Heart left ventricle (tissue), 16 donors: ENCODE results near the gene KRT81. TPM values are rescaled to one million over a fixed set of nuclear protein-coding genes. Genes with fewer than 3 reads are reported as not detected.
"Not testable (repeated sequence)": the region's sequence is repeated elsewhere in the genome, so short reads cannot be mapped to it uniquely, and the experiment has no call there.

Experiments
- ATAC-seq, 4 donors: fragments of 200-7000 bp; cut with Tn5 transposase; one replicate each; pipeline ENCODE4 v1.9.1; 2020 to 2022; ENCODE audit warnings: moderate library complexity in 4 of 4, mild to moderate bottlenecking in 3 of 4, moderate number of reproducible peaks in 1 of 4
- DNase-seq, 5 donors: peaks; one replicate each; pipeline ENCODE4 v3.0.0-alpha.2; 2020
- H3K27ac ChIP-seq, 12 donors: fragments of 200-600 bp; sonication (generic) in 4 of 12; one replicate each; pipeline versions ENCODE4 v1.5.0 to v1.8.0; 2016 to 2022; ENCODE audit warnings: mild to moderate bottlenecking in 2 of 12
- H3K27me3 ChIP-seq, 9 donors: fragments of 200-600 bp; sonication (generic) in 2 of 9; one replicate each; pipeline versions ENCODE4 v1.5.1 to v1.8.0; 2016 to 2022; ENCODE audit warnings: mild to moderate bottlenecking in 3 of 9
- H3K36me3 ChIP-seq, 9 donors: fragments of 200-600 bp; sonication (generic) in 2 of 9; one replicate each; pipeline versions ENCODE4 v1.5.0 to v1.8.0; 2018 to 2022; ENCODE audit warnings: mild to moderate bottlenecking in 2 of 9
- H3K4me1 ChIP-seq, 12 donors: fragments of 200-600 bp; sonication (generic) in 4 of 12; one replicate each; pipeline versions ENCODE4 v1.5.0 to v1.8.0; 2016 to 2022; ENCODE audit warnings: mild to moderate bottlenecking in 3 of 12
- H3K4me3 ChIP-seq, 12 donors: fragments of 200-600 bp; sonication (generic) in 4 of 12; one replicate each; pipeline versions ENCODE4 v1.5.0 to v1.8.0; 2017 to 2022; ENCODE audit warnings: mild to moderate bottlenecking in 9 of 12, moderate library complexity in 4 of 12
- H3K9me3 ChIP-seq, 12 donors: fragments of 200-600 bp; sonication (generic) in 4 of 12; one replicate each; pipeline versions ENCODE4 v1.5.0 to v1.8.0; 2016 to 2022; ENCODE audit warnings: mild to moderate bottlenecking in 1 of 12
- POLR2A ChIP-seq, 2 donors: fragments of 450-650 bp; IDR thresholded peaks; one replicate each; pipeline ENCODE4 v1.6.1; 2017; ENCODE audit warnings: antibody characterized with exemption in 2 of 2, mild to moderate bottlenecking in 2 of 2, moderate library complexity in 2 of 2
- WGBS, 4 donors: extraction: QIAGEN DNeasy Blood & Tissue Kit in 2 of 4; methylation state at CpG; one replicate each; pipeline versions ENCODE4 v1.1.5 to v1.1.7; 2013 to 2018; 5-methylcytosine and 5-hydroxymethylcytosine counted together
- intact Hi-C, 10 donors: fragments of 100-400 bp; cut with DNase I; formaldehyde crosslinking; loops; one replicate each; pipeline versions ENCODE4 v1.11.1 to v1.14.2; 2022
- polyA plus RNA-seq, 2 donors: library from polyadenylated mRNA; stranded (reverse); fragments of 200-250 nt; gene quantifications; one replicate each; pipeline ENCODE4 v1.2.3, GENCODE V29; 2013
- total RNA-seq, 9 donors: library from RNA; depleted of rRNA in 2 of 9; stranded (reverse); fragments of >200 nt in 2 of 9; fragmentation: NEBNext Ultra II Directional in 3 of 9; extraction: Animal tissue kit (Norgen Biotek cat#: 25700) in 3 of 9; gene quantifications; one replicate each; pipeline versions ENCODE4 v1.1.0 to v1.2.4, GENCODE V29; 2016 to 2023
- TF ChIP-seq, protein P1 (sequence below), 12 donors: fragments of 200-600 bp; sonication (generic) in 4 of 12; IDR thresholded peaks; one replicate each; pipeline versions ENCODE4 v1.5.0 to v1.8.0; 2018 to 2022; ENCODE audit warnings: antibody characterized with exemption in 12 of 12, mild to moderate bottlenecking in 5 of 12
- donor health status: ischemic (EF 13 %, LVEDD 7.1; RV severe dilation, severe dysfunction).
- donor health status: healthy with polysubstance abuse.
- donor health status: DM: no; HTN: yes; CAD: no.
- donor health status: DM: no; HTN: no; CAD: no.
- donor health status: ischemic (EF 25% LVEDD 6.9; RV normal size, moderate dysfunction).
- donor health status: ischemic (EF 25% LVEDD 5.7; RV mildly dilated, moderate dysfunction).
- donor health status: healthy.
- donor health status: DM: yes; HTN: yes; CAD: no.
- donor health status: ischemic (EF 35%, LVEDD 5.7; RV mildly dilated, moderate dysfunction).
- donor health status: nonischemic (EF 11% LVEDD 7.7; RV severe dilation, severe dysfunction).
- donor health status: DM: yes; HTN: yes; CAD: no.
- donor health status: PGD.
- donor health status: ischemic (EF 29% LVEDD 5.4; RV normal size, mild dysfunction).
- donor health status: nonischemic (EF 23%, LVEDD 6.1; RV moderate dilation, normal function).

The KRT81 gene
- total and polyA plus RNA-seq, 11 donors: not detected

DNA sequence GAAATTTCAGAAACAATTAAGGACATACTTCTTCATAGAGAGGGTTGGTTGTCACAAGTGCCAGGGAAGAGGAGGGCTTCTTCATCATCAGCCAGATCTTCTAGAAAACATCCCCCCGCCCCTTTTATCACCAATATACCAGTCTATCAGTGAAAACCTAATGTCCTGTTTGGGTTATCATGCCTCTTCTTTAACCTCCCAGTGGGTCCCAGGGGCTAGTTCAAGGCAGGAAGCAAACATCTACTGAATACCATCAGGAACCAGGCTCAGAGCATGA is 30.2 kb downstream of the KRT81 start:
- Histone ChIP-seq H3K27ac (no peak overlapping the region), H3K4me3 (no peak overlapping the region), H3K4me1 (peaks cover 0 to 13% (median 1%) of the 10 kb centered on the region in 12 donors), H3K9me3 (no peaks in the 10 kb centered on the region), H3K36me3 (no peaks in the 10 kb centered on the region), H3K27me3 (peaks cover 12 to 61% (median 33%) of the 10 kb centered on the region in 9 donors)
- WGBS, 4 donors: 63 to 91% (median 78%) methylated on average over 1 of the region's 1 CpG
- intact Hi-C loops: no loop called here
- ATAC-seq (no peak), DNase-seq (no peak)
- no peak for TF ChIP-seq POLR2A (IDR thresholded peaks at IDR 0.05)
- TF ChIP-seq, protein P1, sequence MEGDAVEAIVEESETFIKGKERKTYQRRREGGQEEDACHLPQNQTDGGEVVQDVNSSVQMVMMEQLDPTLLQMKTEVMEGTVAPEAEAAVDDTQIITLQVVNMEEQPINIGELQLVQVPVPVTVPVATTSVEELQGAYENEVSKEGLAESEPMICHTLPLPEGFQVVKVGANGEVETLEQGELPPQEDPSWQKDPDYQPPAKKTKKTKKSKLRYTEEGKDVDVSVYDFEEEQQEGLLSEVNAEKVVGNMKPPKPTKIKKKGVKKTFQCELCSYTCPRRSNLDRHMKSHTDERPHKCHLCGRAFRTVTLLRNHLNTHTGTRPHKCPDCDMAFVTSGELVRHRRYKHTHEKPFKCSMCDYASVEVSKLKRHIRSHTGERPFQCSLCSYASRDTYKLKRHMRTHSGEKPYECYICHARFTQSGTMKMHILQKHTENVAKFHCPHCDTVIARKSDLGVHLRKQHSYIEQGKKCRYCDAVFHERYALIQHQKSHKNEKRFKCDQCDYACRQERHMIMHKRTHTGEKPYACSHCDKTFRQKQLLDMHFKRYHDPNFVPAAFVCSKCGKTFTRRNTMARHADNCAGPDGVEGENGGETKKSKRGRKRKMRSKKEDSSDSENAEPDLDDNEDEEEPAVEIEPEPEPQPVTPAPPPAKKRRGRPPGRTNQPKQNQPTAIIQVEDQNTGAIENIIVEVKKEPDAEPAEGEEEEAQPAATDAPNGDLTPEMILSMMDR (IDR thresholded peaks at IDR 0.05): no peak

GRCh38 chr12:52260361-52261207 is 30.8 kb downstream of the KRT81 start:
- Histone ChIP-seq H3K27ac (no peak overlapping the region), H3K4me3 (no peak overlapping the region), H3K36me3 (no peaks in the 10 kb centered on the region), H3K4me1 (peaks cover 0 to 13% (median 1%) of the 10 kb centered on the region in 12 donors), H3K9me3 (no peaks in the 10 kb centered on the region), H3K27me3 (peaks cover 12 to 65% (median 37%) of the 10 kb centered on the region in 9 donors)
- TF ChIP-seq POLR2A (IDR thresholded peaks at IDR 0.05): no peak
- TF ChIP-seq, protein P1 (IDR thresholded peaks at IDR 0.05): no peak
- DNase-seq: no peak
- ATAC-seq: no peak
- intact Hi-C loops: no loop called here
- WGBS, 4 donors: 69 to 82% (median 75%) methylated on average over 9 of the region's 9 CpGs

DNA sequence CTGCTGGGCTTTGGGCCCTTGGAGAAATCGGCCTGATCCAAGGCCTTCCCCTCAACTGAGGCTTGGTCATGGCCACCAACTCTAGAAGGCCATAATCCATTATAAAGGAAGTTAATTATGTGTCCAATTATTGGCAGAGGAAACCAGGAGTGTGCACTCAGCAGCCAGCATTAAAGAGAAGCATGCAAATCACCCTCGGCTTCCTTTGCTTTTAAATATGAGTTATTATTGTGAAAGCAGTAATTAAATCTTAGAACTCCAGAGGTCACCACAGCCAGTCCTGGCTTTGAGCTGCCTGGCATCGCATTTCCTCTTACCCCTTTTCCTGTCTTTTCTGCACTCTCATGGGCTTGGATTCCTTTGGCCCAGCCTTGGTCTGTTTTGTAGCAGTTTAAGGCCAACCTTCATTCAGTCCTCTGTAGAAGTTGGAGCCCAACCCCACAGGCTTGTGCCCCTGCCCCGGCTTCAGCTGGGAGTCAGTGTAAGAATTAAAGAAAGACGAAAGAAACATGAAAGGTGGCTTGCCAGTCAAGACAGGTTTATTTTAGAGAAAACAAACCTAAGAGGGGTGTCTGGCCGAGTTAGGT is 31.6 kb downstream of the KRT81 start:
- H3K27ac ChIP-seq: no peak overlapping the region
- ATAC-seq: no peak
- no peaks in the 10 kb centered on the region for H3K9me3 ChIP-seq
- WGBS, 4 donors: 78 to 87% (median 85%) methylated on average over 6 of the region's 6 CpGs
- peaks cover 0 to 13% (median 1%) of the 10 kb centered on the region in 12 donors for H3K4me1 ChIP-seq
- H3K4me3 ChIP-seq: no peak overlapping the region
- no peaks in the 10 kb centered on the region for H3K36me3 ChIP-seq
- intact Hi-C loops: no loop called here
- DNase-seq: no peak
- peaks cover 12 to 70% (median 39%) of the 10 kb centered on the region in 9 donors for H3K27me3 ChIP-seq
- no peak for TF ChIP-seq POLR2A (IDR thresholded peaks at IDR 0.05)
- TF ChIP-seq, protein P1 (IDR thresholded peaks at IDR 0.05): no peak

DNA sequence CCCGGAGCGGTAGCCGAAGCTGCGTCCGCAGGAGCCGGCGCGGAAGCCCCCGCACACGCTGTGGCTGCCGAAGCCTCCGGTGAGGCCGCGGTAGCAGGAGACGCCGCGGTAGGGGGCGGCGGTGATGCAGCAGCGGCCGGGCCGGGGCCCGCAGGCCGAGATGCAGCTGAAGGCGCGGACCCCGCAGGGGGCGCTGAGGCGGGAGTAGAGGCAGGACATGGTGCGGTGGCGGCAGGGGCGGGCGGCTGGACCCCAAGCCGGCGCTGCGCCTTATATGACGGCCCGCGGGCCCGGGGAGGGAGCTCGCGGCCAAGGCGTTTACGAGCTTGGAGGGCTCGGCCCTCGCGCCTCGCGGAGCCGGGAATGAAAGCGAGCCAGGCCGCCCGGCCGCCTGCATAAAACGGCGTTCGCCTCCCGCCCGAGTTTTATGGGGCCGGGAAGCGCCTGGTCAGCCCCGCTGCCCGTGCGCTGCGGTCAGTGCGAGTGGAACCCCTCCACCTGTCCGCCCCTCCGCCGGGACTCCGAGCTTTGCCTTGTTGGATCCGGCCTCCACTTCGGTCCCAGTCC is 32.9 kb downstream of the KRT81 start:
- Histone ChIP-seq H3K36me3 (no peaks in the 10 kb centered on the region), H3K4me3 (peak overlapping the region in 6 of 12 donors; percentile 7 to 28 (median 19)), H3K9me3 (no peaks in the 10 kb centered on the region), H3K27me3 (peaks cover 12 to 80% (median 39%) of the 10 kb centered on the region in 9 donors), H3K4me1 (peaks cover 0 to 13% (median 1%) of the 10 kb centered on the region in 12 donors), H3K27ac (no peak overlapping the region)
- peak in 2 of 4 donors; percentile 18 to 50 for ATAC-seq
- DNase-seq: no peak
- TF ChIP-seq, protein P1 (IDR thresholded peaks at IDR 0.05): peak in 1 of 12 donors; percentile 21
- no peak for TF ChIP-seq POLR2A (IDR thresholded peaks at IDR 0.05)
- 3 to 8% (median 6%) methylated on average over 25 to 72 of the region's 72 CpGs for WGBS, 4 donors
- intact Hi-C loops: no loop called here

- intact Hi-C loops, H3K36me3 ChIP-seq, ATAC-seq, H3K27ac ChIP-seq, H3K9me3 ChIP-seq, DNase-seq: not testable (repeated sequence)
- H3K27me3 ChIP-seq: peaks cover 12 to 75% (median 39%) of the 10 kb centered on the region in 9 donors
- peak overlapping the region in 1 of 12 donors; percentile 28 for H3K4me3 ChIP-seq
- H3K4me1 ChIP-seq: peaks cover 0 to 13% (median 1%) of the 10 kb centered on the region in 12 donors
- 46 to 54% (median 49%) methylated on average over 13 of the region's 13 CpGs for WGBS, 4 donors
These were observed 33.4 kb downstream of the KRT81 start for GRCh38 chr12:52257922-52258321.
